A673 (cell line): ENCODE data around the gene FBN3. TPM values are rescaled to one million over a fixed set of nuclear protein-coding genes. Genes with fewer than 3 reads are reported as not detected.

ENCODE experiments used
- BruUV-seq: library from RNA; stranded (reverse); fragments of 400-500 nt; replicated peaks from 2 replicates; lab custom pipeline; 2021; lab: Mats Ljungman, UMichigan
- CTCF ChIA-PET: fragments of 300-600 bp; sonication (Branson Sonifier 250); formaldehyde crosslinking; loops from one replicate; lab custom pipeline; 2022; ENCODE audit warnings: antibody characterized with exemption; lab: Charles Lee
- POLR2A ChIA-PET: fragments of 300-600 bp; sonication (Branson Sonifier 250); formaldehyde crosslinking; loops from one replicate; lab custom pipeline; 2022; ENCODE audit warnings: antibody characterized with exemption; ENCODE audit not compliant: low non-redundant PET; lab: Charles Lee
- DNase-seq: peaks from one replicate; pipeline ENCODE4 v3.0.0-alpha.2; 2015; ENCODE audit warnings: low spot score
- H3K27ac ChIP-seq: fragments of 200-600 bp; sonication (generic); 2 replicates; pipeline ENCODE4 v1.5.1; 2016; ENCODE audit warnings: mixed run types, low read depth, mild to moderate bottlenecking, mixed read lengths, antibody characterized with exemption, low read length; ENCODE audit not compliant: poor library complexity, severe bottlenecking
- H3K27me3 ChIP-seq: fragments of 200-600 bp; sonication (generic); replicated peaks from 2 replicates; pipeline ENCODE4 v1.6.1; 2017; ENCODE audit warnings: mixed run types, low read depth, mild to moderate bottlenecking, mixed read lengths, antibody characterized with exemption, low read length; ENCODE audit not compliant: insufficient read depth, poor library complexity
- H3K36me3 ChIP-seq: fragments of 200-600 bp; sonication (generic); 2 replicates; pipeline ENCODE4 v1.6.1; 2016; ENCODE audit warnings: mixed run types, mild to moderate bottlenecking, mixed read lengths, antibody characterized with exemption, low read length; ENCODE audit not compliant: insufficient read depth, poor library complexity, severe bottlenecking
- H3K4me1 ChIP-seq: fragments of 200-600 bp; sonication (generic); 2 replicates; pipeline ENCODE4 v1.6.1; 2017; ENCODE audit warnings: mixed run types, mild to moderate bottlenecking, mixed read lengths, antibody characterized with exemption, low read length; ENCODE audit not compliant: insufficient read depth, poor library complexity, severe bottlenecking
- H3K4me3 ChIP-seq: fragments of 200-600 bp; sonication (generic); 2 replicates; pipeline ENCODE4 v1.5.1; 2016; ENCODE audit warnings: low read depth, mixed run types, mild to moderate bottlenecking, mixed read lengths, low read length; ENCODE audit not compliant: poor library complexity, severe bottlenecking
- H3K9me3 ChIP-seq: fragments of 200-600 bp; sonication (generic); 2 replicates; pipeline ENCODE4 v1.6.1; 2016; ENCODE audit warnings: mixed run types, low read depth, mild to moderate bottlenecking, mixed read lengths, antibody characterized with exemption, low read length; ENCODE audit not compliant: poor library complexity, severe bottlenecking
- CTCF ChIP-seq: fragments of 300-800, 200-600 bp; sonication (generic); conservative IDR thresholded peaks from 2 replicates; pipeline ENCODE4 v1.5.1; 2017; ENCODE audit warnings: low read depth, mild to moderate bottlenecking, antibody characterized with exemption, low read length, moderate library complexity, mixed read lengths
- EZH2 ChIP-seq: fragments of 200-600 bp; sonication (generic); IDR thresholded peaks from 2 replicates; pipeline ENCODE4 v1.6.1; 2017; ENCODE audit warnings: borderline replicate concordance, low read depth, mild to moderate bottlenecking, mixed read lengths, antibody characterized with exemption, low read length; ENCODE audit not compliant: poor library complexity, severe bottlenecking
- intact Hi-C: fragments of 100-400 bp; cut with micrococcal nuclease; formaldehyde crosslinking; loops from one replicate; pipeline ENCODE4 v1.10.0; 2022; ENCODE audit not compliant: unreplicated experiment
- total RNA-seq: library from RNA; stranded (reverse); gene quantifications from 2 replicates; pipeline ENCODE4 v1.2.3, GENCODE V29; 2021

Gene FBN3
- total RNA-seq, 1 experiment from 2014 or later = 0.06 TPM

GRCh38 chr19:8065875-8066261 lies 83.5 kb downstream of the FBN3 start:
- no peak overlapping the region for H3K27ac ChIP-seq
- intact Hi-C loops = no loop called here
- no peaks in the 10 kb centered on the region for H3K4me1 ChIP-seq
- no peaks in the 10 kb centered on the region for H3K27me3 ChIP-seq
- no peak for TF ChIP-seq CTCF
- TF ChIP-seq EZH2 = no peak
- ChIA-PET POLR2A (no interaction called here), CTCF (no interaction called here)
- no peak overlapping the region for H3K4me3 ChIP-seq
- no peaks in the 10 kb centered on the region for H3K9me3 ChIP-seq
- H3K36me3 ChIP-seq = no peaks in the 10 kb centered on the region
- BruUV-seq = no TSS peak
- DNase-seq = no peak

GRCh38 chr19:8064911-8065874 lies 84.2 kb downstream of the FBN3 start:
- DNase-seq = no peak
- TF ChIP-seq CTCF (no peak), EZH2 (no peak)
- ChIA-PET POLR2A (no interaction called here), CTCF (no interaction called here)
- no peaks in the 10 kb centered on the region for H3K9me3 ChIP-seq
- no peaks in the 10 kb centered on the region for H3K36me3 ChIP-seq
- no peaks in the 10 kb centered on the region for H3K27me3 ChIP-seq
- no peaks in the 10 kb centered on the region for H3K4me1 ChIP-seq
- H3K27ac ChIP-seq = no peak overlapping the region
- BruUV-seq = no TSS peak
- H3K4me3 ChIP-seq = no peak overlapping the region
- intact Hi-C loops = no loop called here

- no peak for DNase-seq
- no TSS peak for BruUV-seq
- Histone ChIP-seq H3K27me3 (no peaks in the 10 kb centered on the region), H3K9me3 (no peaks in the 10 kb centered on the region), H3K36me3 (no peaks in the 10 kb centered on the region), H3K4me1 (no peaks in the 10 kb centered on the region), H3K27ac (no peak overlapping the region), H3K4me3 (no peak overlapping the region)
- ChIA-PET POLR2A (no interaction called here), CTCF (no interaction called here)
- TF ChIP-seq EZH2 (no peak), CTCF (no peak)
- intact Hi-C loops = no loop called here
Measured at GRCh38 chr19:8057545-8058270, 91.7 kb downstream of the FBN3 start.
